ENCODE data around the gene GLIS1. TPM values are rescaled to one million over a fixed set of nuclear protein-coding genes. Genes with fewer than 3 reads are reported as not detected.
A peak's percentile ranks its signal among the peaks of the same experiment; 100 is the strongest.

The GLIS1 gene
- total RNA-seq, 1 experiment from 2014 or later, result 1.7 TPM

DNA sequence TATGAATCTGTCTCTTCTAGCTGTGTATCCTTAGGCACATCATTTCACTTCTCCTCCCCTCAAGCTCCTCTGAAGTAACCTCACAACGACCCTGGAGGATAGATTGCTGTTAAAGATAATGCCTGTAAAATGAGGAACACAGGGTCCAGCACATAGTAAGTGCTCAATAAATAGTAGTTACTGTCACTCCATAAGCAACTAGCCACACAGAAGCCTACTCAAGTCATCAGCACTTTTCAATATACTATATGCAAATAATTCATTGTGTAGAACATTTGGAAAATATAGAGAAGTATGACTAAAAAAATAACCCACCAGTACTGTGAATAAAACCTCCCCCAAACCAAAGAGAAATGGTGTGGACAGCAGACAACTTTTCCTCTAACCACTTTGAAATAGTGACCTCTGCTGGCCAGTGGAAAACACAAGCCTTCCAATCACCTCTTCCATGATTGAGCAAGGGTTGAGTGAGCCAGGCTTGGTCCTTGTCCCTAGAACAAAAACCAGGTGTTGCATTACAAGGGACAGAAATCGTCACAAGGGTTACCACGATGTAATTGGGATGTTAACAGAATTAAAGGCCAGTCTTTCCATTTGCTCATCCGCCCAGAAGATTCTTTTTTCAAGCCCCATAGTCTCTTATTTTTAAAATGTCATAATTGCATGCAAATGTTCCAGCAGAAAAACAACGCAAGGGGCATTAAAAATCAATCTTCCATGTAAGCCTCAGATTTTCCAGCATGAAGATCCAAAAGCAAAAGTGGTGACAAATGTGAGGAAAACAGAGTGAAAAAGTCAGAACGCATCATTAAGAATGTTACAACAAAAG is 15.7 kb upstream of the GLIS1 start:
- H2AFZ ChIP-seq (ENCODE audit: low read length), result no peak overlapping the region
- no peaks in the 10 kb centered on the region for H3K4me1 ChIP-seq (ENCODE audit: insufficient read depth, low read length)
- no peak overlapping the region for H3K9ac ChIP-seq (ENCODE audit: low read length)
- ATAC-seq, result peak; percentile 88
- H3K9me2 ChIP-seq (replicated peaks; ENCODE audit: low read length), result no peaks in the 10 kb centered on the region
- peak; percentile 82 for DNase-seq
- ChIA-PET POLR2A (ENCODE audit: unreplicated experiment) (no interaction called here), CTCF (interaction anchor here (0.6 to 1.1 kb wide), 2 partner anchors 64 to 162 kb away, joined by 3 read pairs; no protein-coding TSS in a partner anchor)
- H3K9me3 ChIP-seq (ENCODE audit: low read length), result no peaks in the 10 kb centered on the region
- intact Hi-C loops (cut with micrococcal nuclease), result loop anchor here (1.0 to 2.0 kb wide), 3 partner anchors 36 to 269 kb away; no protein-coding TSS in a partner anchor
- H3K4me2 ChIP-seq (ENCODE audit: low read length), result no peak overlapping the region
- no peaks in the 10 kb centered on the region for H3K79me2 ChIP-seq (ENCODE audit: low read length)
- H3K27me3 ChIP-seq (ENCODE audit: low read length), result no peaks in the 10 kb centered on the region
- no peak overlapping the region for H3K4me3 ChIP-seq (ENCODE audit: low read length)
- no peaks in the 10 kb centered on the region for H3F3A ChIP-seq (ENCODE audit: low read length, unreplicated experiment)
- TF ChIP-seq CTCF (conservative IDR thresholded peaks at IDR 0.05; ENCODE audit: low read depth, low read length) (peak; percentile 91), EZH2 (IDR thresholded peaks at IDR 0.05; ENCODE audit: low read length, unreplicated experiment) (no peak)
- no peaks in the 10 kb centered on the region for H3K36me3 ChIP-seq (ENCODE audit: low read depth, low read length)
- BruUV-seq (replicated peaks), result no TSS peak
- H4K20me1 ChIP-seq (ENCODE audit: low read length), result no peaks in the 10 kb centered on the region
- H3K27ac ChIP-seq (ENCODE audit: low read length), result no peak overlapping the region

DNA sequence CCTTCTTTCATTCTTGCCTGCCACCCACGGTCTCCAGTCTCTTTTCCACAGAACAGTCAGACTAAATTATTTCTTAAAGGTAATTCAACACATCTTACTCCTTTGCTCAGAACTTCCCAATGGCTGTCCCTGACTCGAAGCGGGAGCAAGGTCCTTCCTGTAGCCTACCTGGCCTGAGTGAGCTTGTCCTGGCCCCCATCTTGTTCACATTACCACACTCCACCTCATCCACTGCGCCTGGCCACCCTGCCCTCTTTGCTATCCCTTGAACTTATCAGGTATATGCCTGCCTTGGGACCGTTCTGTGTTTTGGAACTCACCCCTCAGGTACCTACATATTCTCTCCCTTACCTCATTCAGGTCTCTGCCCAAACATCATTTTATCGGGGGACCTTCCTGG is 13.3 kb upstream of the GLIS1 start:
- intact Hi-C loops (cut with micrococcal nuclease), result no loop called here
- TF ChIP-seq CTCF (conservative IDR thresholded peaks at IDR 0.05; ENCODE audit: low read depth, low read length) (no peak), EZH2 (IDR thresholded peaks at IDR 0.05; ENCODE audit: low read length, unreplicated experiment) (no peak), EZH2phosphoT487 (IDR thresholded peaks at IDR 0.05; ENCODE audit: borderline replicate concordance, low read length) (no peak)
- no TSS peak for BruUV-seq (replicated peaks)

GRCh38 chr1:53747841-53748240 is 8.9 kb upstream of the GLIS1 start:
- H3K27ac ChIP-seq (ENCODE audit: low read length), result no peak overlapping the region
- no peaks in the 10 kb centered on the region for H3K9me2 ChIP-seq (replicated peaks; ENCODE audit: low read length)
- no peaks in the 10 kb centered on the region for H3K4me1 ChIP-seq (ENCODE audit: insufficient read depth, low read length)
- no peaks in the 10 kb centered on the region for H3K27me3 ChIP-seq (ENCODE audit: low read length)
- no TSS peak for BruUV-seq (replicated peaks)
- no peaks in the 10 kb centered on the region for H3K9me3 ChIP-seq (ENCODE audit: low read length)
- ChIA-PET POLR2A (ENCODE audit: unreplicated experiment) (no interaction called here), CTCF (no interaction called here)
- ATAC-seq (no peak), DNase-seq (no peak)
- TF ChIP-seq EZH2phosphoT487 (IDR thresholded peaks at IDR 0.05; ENCODE audit: borderline replicate concordance, low read length), result no peak
- TF ChIP-seq EZH2 (IDR thresholded peaks at IDR 0.05; ENCODE audit: low read length, unreplicated experiment), result no peak
- TF ChIP-seq CTCF (conservative IDR thresholded peaks at IDR 0.05; ENCODE audit: low read depth, low read length), result no peak
- no peak overlapping the region for H2AFZ ChIP-seq (ENCODE audit: low read length)
- H3K79me2 ChIP-seq (ENCODE audit: low read length), result no peaks in the 10 kb centered on the region
- no peaks in the 10 kb centered on the region for H3F3A ChIP-seq (ENCODE audit: low read length, unreplicated experiment)
- H3K4me2 ChIP-seq (ENCODE audit: low read length), result no peak overlapping the region
- intact Hi-C loops (cut with micrococcal nuclease), result no loop called here
- no peaks in the 10 kb centered on the region for H3K36me3 ChIP-seq (ENCODE audit: low read depth, low read length)
- no peak overlapping the region for H3K9ac ChIP-seq (ENCODE audit: low read length)
- no peaks in the 10 kb centered on the region for H4K20me1 ChIP-seq (ENCODE audit: low read length)
- H3K4me3 ChIP-seq (ENCODE audit: low read length), result no peak overlapping the region

More for the DNA sequence above, 13.3 kb upstream of the GLIS1 start:
- ChIA-PET POLR2A (ENCODE audit: unreplicated experiment) (no interaction called here), CTCF (interaction anchor here (1.1 kb wide), 1 partner anchor 11 kb away, joined by 3 read pairs; no protein-coding TSS in a partner anchor)
- DNase-seq, result no peak
- Histone ChIP-seq H3K79me2 (ENCODE audit: low read length) (no peaks in the 10 kb centered on the region), H4K20me1 (ENCODE audit: low read length) (no peaks in the 10 kb centered on the region), H3K9ac (ENCODE audit: low read length) (no peak overlapping the region), H3K36me3 (ENCODE audit: low read depth, low read length) (no peaks in the 10 kb centered on the region), H3F3A (ENCODE audit: low read length, unreplicated experiment) (no peaks in the 10 kb centered on the region), H3K27ac (ENCODE audit: low read length) (no peak overlapping the region), H3K4me2 (ENCODE audit: low read length) (no peak overlapping the region), H2AFZ (ENCODE audit: low read length) (no peak overlapping the region), H3K9me3 (ENCODE audit: low read length) (no peaks in the 10 kb centered on the region), H3K4me3 (ENCODE audit: low read length) (no peak overlapping the region), H3K27me3 (ENCODE audit: low read length) (no peaks in the 10 kb centered on the region), H3K9me2 (replicated peaks; ENCODE audit: low read length) (no peaks in the 10 kb centered on the region), H3K4me1 (ENCODE audit: insufficient read depth, low read length) (no peaks in the 10 kb centered on the region)
- no peak for ATAC-seq
